ENCODE results near the gene SCYGR6.

Gene SCYGR6

DNA sequence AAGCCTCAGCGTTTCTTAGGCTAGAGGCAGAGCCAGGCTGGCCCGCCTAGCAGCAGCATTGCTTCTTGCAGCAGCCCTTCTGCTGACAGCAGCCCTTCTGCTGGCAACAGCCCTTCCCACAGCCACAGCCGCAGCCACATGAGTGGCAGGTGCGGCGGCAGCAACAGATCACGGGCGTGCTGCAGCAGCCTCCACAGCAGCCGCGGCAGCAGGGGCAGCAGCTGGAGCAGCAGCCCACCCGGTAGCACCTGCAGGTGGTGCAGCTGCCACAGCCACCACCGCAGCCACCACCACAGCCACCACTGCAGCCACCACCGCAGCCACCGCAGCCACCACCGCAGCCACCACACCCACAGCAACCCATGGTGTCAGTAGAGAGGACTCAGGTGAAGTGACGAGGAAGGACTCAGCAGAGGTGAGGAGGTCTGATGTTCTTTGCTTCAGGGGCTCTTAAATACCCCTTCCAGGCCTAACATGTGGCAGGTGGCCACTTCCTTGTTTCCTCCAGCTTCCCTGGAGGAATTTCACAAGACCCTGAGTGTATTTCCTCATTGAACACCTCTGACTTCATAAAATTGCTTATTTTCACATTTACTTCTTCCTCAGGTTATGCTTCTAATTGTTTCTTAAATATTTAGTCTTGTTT, at the start of gene SCYGR6:
SCYGR6 (minus strand) TSS at position 364 of the 646 bp plus-strand sequence; CDS start at position 364, 0 bp downstream.
- H3K27ac ChIP-seq = peak within 1 kb of the TSS; percentile 34; the same call in 1 of the 2 replicates
- no peak for TF ChIP-seq CTCF (conservative IDR thresholded peaks at IDR 0.05)

- no peak for TF ChIP-seq CTCF (conservative IDR thresholded peaks at IDR 0.05)
- no peak overlapping the region for H3K27ac ChIP-seq
Measured at GRCh38 chr2:227774011-227774624, 49.6 kb upstream of the SCYGR6 start.

- TF ChIP-seq CTCF (conservative IDR thresholded peaks at IDR 0.05) = no peak
- no peak overlapping the region for H3K27ac ChIP-seq
Measured at GRCh38 chr2:227772932-227773331, 48.4 kb upstream of the SCYGR6 start.

GRCh38 chr2:227772197-227772661, 47.7 kb upstream of the SCYGR6 start:
- TF ChIP-seq CTCF (conservative IDR thresholded peaks at IDR 0.05) = no peak
- no peak overlapping the region for H3K27ac ChIP-seq

- no peak for TF ChIP-seq CTCF (conservative IDR thresholded peaks at IDR 0.05)
- H3K27ac ChIP-seq = no peak overlapping the region
Measured at GRCh38 chr2:227767830-227768229, 43.3 kb upstream of the SCYGR6 start.

DNA sequence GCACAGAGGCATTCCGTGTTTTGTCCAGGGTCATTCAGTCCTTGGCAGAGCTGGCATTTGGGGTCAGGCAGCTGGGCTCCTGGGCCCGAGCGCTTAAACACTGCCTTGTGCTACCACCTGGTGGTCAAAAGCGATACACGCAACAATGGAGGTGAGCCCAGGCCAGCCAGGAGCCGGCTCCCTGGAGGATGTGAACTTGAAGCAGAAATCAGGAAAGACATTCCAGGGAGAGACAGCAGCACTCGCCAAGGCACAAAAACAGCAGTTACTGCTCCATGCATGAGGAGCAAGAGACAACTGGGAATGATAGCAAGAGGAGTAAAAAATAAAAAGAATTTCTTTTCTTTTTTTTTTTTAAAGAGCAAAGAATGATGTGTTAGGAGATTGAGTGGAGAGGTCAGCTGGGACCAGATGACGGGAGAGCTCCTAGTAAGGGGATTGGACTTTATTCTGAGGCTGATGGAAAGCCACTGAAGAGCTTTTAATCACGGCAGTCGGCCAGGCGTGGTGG, 41.9 kb upstream of the SCYGR6 start:
- no peak overlapping the region for H3K27ac ChIP-seq
- peak; percentile 83 for TF ChIP-seq CTCF (conservative IDR thresholded peaks at IDR 0.05)

DNA sequence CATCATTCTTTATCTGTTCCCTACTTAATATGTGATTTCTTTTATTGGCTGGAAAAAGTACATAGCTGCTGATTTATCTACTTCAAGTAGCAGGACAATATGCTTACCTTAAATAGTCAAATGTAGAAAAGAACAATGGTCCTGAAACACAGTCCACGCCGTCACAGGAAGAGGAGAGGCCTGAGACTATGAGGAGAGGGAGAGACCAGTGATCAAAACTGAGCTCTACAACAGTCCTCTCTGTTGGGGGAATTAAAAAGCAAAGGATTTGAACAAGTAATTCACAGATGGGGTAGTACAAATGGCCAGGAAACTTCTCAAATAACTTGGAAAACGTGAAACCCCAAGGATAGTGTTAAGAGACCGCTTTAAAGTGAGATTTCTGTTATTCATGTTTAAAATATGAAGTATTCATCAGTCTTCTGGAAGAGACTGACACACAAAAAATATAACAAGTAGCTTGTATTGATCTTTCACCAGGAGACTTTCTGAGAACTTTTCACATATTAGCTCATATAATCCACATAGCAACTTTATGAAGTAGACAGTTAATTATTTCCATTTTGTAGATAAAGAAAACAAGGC, 41.3 kb upstream of the SCYGR6 start:
- no peak for TF ChIP-seq CTCF (conservative IDR thresholded peaks at IDR 0.05)
- peak overlapping the region; percentile 27; the same call in 1 of the 2 replicates for H3K27ac ChIP-seq
